HepG2 (cell line): ENCODE data around the gene DGCR2. TPM values are rescaled to one million over a fixed set of nuclear protein-coding genes. Genes with fewer than 3 reads are reported as not detected.

Experiments
- ATAC-seq: fragments of 200-7000 bp; cut with Tn5 transposase; 3 replicates; pipeline ENCODE4 v1.9.1; 2020; ENCODE audit warnings: mild to moderate bottlenecking, moderate library complexity
- BruUV-seq: library from RNA; stranded (reverse); fragments of 400-500 nt; replicated peaks from 2 replicates; lab custom pipeline; 2021; lab: Mats Ljungman, UMichigan
- CTCF ChIA-PET: fragments of 300-600 bp; formaldehyde crosslinking; extraction: SDS; loops from one replicate; lab custom pipeline; 2021; ENCODE audit warnings: low total read pairs, inconsistent platforms, low intra/inter-chr PET ratio; lab: Yijun Ruan, JAX
- POLR2A ChIA-PET: fragments of 350-600 bp; sonication (Branson Sonifier 250); formaldehyde crosslinking; loops from one replicate; lab custom pipeline; 2020; ENCODE audit warnings: antibody characterized with exemption, inconsistent platforms; lab: Yijun Ruan, JAX
- DNase-seq: peaks from one replicate; pipeline ENCODE4 v3.0.0-alpha.2; 2015; ENCODE audit warnings: low spot score
- FAIRE-seq: peaks from 3 replicates; lab custom pipeline; 2011; peaks lifted over from hg19 to GRCh38; lab: Jason Lieb, UNC
- H2AFZ ChIP-seq: one replicate; pipeline ENCODE4 v1.6.1; 2011; ENCODE audit warnings: low read length, inconsistent platforms
- H3K27ac ChIP-seq: fragments of 300-600 bp; 3 replicates; pipeline ENCODE4 v1.8.0; 2011; ENCODE audit warnings: mixed run types, mild to moderate bottlenecking, mixed read lengths, low read length, inconsistent platforms; ENCODE audit not compliant: insufficient read depth; ENCODE audit errors: extremely low read length
- H3K27me3 ChIP-seq, 2 experiments: fragments of 200-600 bp in 1 of 2; 2 replicates in 1 of 2; 3 replicates in 1 of 2; pipeline versions ENCODE4 v1.6.0 to v1.8.0; 2011; ENCODE audit warnings: low read length in 2 of 2, mild to moderate bottlenecking in 2 of 2, moderate library complexity in 2 of 2, inconsistent platforms in 1 of 2; ENCODE audit not compliant: insufficient read depth in 2 of 2, control insufficient read depth in 1 of 2
- H3K36me3 ChIP-seq, 2 experiments: fragments of 200-600 bp in 1 of 2; replicated peaks in 1 of 2; 2 replicates in 1 of 2; 3 replicates in 1 of 2; pipeline versions ENCODE4 v1.5.1 to v1.8.0; 2011; ENCODE audit warnings: low read length in 2 of 2, inconsistent platforms in 1 of 2; ENCODE audit not compliant: insufficient read depth in 2 of 2, control insufficient read depth in 1 of 2
- H3K4me1 ChIP-seq: 2 replicates; pipeline ENCODE4 v1.5.1; 2012; ENCODE audit warnings: low read length, inconsistent platforms; ENCODE audit not compliant: insufficient read depth
- H3K4me2 ChIP-seq: 2 replicates; pipeline ENCODE4 v1.6.0; 2011; ENCODE audit warnings: low read depth, low read length, inconsistent platforms
- H3K4me3 ChIP-seq, 3 experiments: fragments of 200-600 bp in 1 of 3; sonication (generic), shearing (Covaris generic) in 1 of 3; replicated peaks in 1 of 3; 2 replicates each; pipeline ENCODE4 v1.5.1; 2011 to 2016; ENCODE audit warnings: low read length in 3 of 3, inconsistent platforms in 2 of 3, low read depth in 2 of 3, mild to moderate bottlenecking in 2 of 3, control low read depth in 1 of 3, mixed read lengths in 1 of 3; ENCODE audit not compliant: insufficient read depth in 1 of 3
- H3K79me2 ChIP-seq: one replicate; pipeline ENCODE4 v1.6.1; 2011; ENCODE audit warnings: low read length, inconsistent platforms; ENCODE audit not compliant: insufficient read depth
- H3K9ac ChIP-seq: 2 replicates; pipeline ENCODE4 v1.6.0; 2011; ENCODE audit warnings: mild to moderate bottlenecking, low read depth, low read length, inconsistent platforms; ENCODE audit not compliant: insufficient read depth
- H3K9me3 ChIP-seq: 2 replicates; pipeline ENCODE4 v1.5.1; 2012; ENCODE audit warnings: mild to moderate bottlenecking, low read length
- H4K20me1 ChIP-seq: 2 replicates; pipeline ENCODE4 v1.6.0; 2011; ENCODE audit warnings: inconsistent platforms, mild to moderate bottlenecking, low read length, moderate library complexity; ENCODE audit not compliant: insufficient read depth
- MXD4 ChIP-seq: IDR thresholded peaks from 2 replicates; pipeline ENCODE4 v1.6.1; 2016; ENCODE audit warnings: mild to moderate bottlenecking, missing biosample characterization, missing genetic modification reagents
- ZNF354B ChIP-seq: sonication (generic); formaldehyde crosslinking; IDR thresholded peaks from 2 replicates; pipeline ENCODE4 v1.8.0; 2022; ENCODE audit warnings: mild to moderate bottlenecking, missing genetic modification reagents
- ZNF891 ChIP-seq: sonication (generic); formaldehyde crosslinking; IDR thresholded peaks from 2 replicates; pipeline ENCODE4 v1.5.0; 2020; ENCODE audit warnings: mild to moderate bottlenecking, missing genetic modification reagents
- WGBS: methylation state at CpG from one replicate; pipeline ENCODE4 v1.1.6; 2017; ENCODE audit warnings: low lambda C conversion rate; 5-methylcytosine and 5-hydroxymethylcytosine counted together
- in situ Hi-C: cut with HindIII; loops from 2 replicates; pipeline ENCODE4 v1.10.0; 2017; ENCODE audit warnings: low pct_unique_long_range_greater_than_20kb; ENCODE audit not compliant: extremely low pct_ligation_motif_present
- intact Hi-C: fragments of 100-400 bp; cut with micrococcal nuclease; formaldehyde crosslinking; loops from one replicate; pipeline ENCODE4 v1.10.0; 2022; ENCODE audit not compliant: unreplicated experiment
- polyA plus RNA-seq, 8 experiments: library from polyadenylated mRNA; depleted of rRNA in 3 of 8; stranded (reverse) in 7 of 8; unstranded in 1 of 8; fragments of >200 nt; fragmentation: Illumina TruSeq in 4 of 8; extraction: Trizol in 4 of 8; gene quantifications; 2 replicates each; pipeline versions ENCODE4 v1.2.1 to v1.2.3, GENCODE V29; 2011 to 2016; ENCODE audit warnings: low read depth in 4 of 8, missing spikeins in 1 of 8, mixed read lengths in 1 of 8; ENCODE audit not compliant: insufficient read depth in 1 of 8
- total RNA-seq, 5 experiments: library from RNA; depleted of rRNA; stranded (reverse); fragments of >200 nt; fragmentation: Illumina TruSeq; extraction: Trizol; gene quantifications; 2 replicates each; pipeline ENCODE4 v1.2.3, GENCODE V29; 2016; ENCODE audit warnings: low read depth in 1 of 5
- TF ChIP-seq, protein P1 (sequence below): sonication (generic); formaldehyde crosslinking; IDR thresholded peaks from 2 replicates; pipeline ENCODE4 v1.5.1; 2020; ENCODE audit warnings: mild to moderate bottlenecking, missing genetic modification reagents, moderate library complexity
- TF ChIP-seq, protein P2 (sequence below): sonication (generic); formaldehyde crosslinking; IDR thresholded peaks from 2 replicates; pipeline ENCODE4 v1.5.0; 2020; ENCODE audit warnings: missing genetic modification reagents, mild to moderate bottlenecking, borderline replicate concordance

The DGCR2 gene
- total and polyA plus RNA-seq, 2 of the 13 experiments (the other 11 are each of a cell fraction or from before 2014, with no cell fraction given), result 23.1 to 35.3 TPM

DNA sequence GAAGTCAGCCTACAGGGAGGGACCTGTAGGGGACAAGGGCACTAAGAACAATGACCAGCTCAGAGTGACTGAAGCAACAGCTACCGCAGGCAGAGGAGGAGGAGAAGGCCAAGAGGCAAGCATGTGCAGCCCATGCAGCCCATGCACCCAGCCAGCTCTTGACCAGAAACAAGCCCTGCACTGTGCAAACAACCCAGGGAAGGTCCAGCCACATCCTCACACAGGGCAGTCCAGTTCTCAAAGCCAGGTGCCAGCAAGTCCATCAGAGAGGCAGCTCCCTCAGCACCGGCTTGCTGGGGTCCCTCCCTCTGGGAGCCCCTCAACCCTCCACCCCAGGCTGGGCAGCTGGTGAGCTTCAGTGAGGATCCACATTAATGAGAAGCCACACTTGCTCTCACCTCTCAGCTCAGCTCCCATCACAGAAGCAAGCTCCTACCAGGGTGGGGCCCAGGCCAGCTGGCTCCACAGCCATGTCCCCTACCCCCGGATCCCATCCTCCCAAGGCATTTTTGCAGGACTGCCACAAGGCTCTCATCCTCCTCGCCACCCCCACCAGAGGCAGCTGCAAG, 7.1 kb downstream of the DGCR2 start:
- intact Hi-C loops, result no loop called here
- CTCF ChIA-PET, result no interaction called here
- no peaks in the 10 kb centered on the region; a peak in 1 of 5 replicates for H3K27me3 ChIP-seq
- H3K9me3 ChIP-seq, result no peaks in the 10 kb centered on the region
- WGBS, result 100% methylated on average over 3 of the region's 4 CpGs
- POLR2A ChIA-PET, result no interaction called here
- DNase-seq, result no peak
- in situ Hi-C loops, result no loop called here
- H3K27ac ChIP-seq, result no peak overlapping the region
- BruUV-seq, result no TSS peak
- no peak overlapping the region for H3K4me3 ChIP-seq
- H2AFZ ChIP-seq, result no peak overlapping the region
- H3K4me2 ChIP-seq, result no peak overlapping the region
- peaks cover 63% of the 10 kb centered on the region for H4K20me1 ChIP-seq
- TF ChIP-seq, protein P1, sequence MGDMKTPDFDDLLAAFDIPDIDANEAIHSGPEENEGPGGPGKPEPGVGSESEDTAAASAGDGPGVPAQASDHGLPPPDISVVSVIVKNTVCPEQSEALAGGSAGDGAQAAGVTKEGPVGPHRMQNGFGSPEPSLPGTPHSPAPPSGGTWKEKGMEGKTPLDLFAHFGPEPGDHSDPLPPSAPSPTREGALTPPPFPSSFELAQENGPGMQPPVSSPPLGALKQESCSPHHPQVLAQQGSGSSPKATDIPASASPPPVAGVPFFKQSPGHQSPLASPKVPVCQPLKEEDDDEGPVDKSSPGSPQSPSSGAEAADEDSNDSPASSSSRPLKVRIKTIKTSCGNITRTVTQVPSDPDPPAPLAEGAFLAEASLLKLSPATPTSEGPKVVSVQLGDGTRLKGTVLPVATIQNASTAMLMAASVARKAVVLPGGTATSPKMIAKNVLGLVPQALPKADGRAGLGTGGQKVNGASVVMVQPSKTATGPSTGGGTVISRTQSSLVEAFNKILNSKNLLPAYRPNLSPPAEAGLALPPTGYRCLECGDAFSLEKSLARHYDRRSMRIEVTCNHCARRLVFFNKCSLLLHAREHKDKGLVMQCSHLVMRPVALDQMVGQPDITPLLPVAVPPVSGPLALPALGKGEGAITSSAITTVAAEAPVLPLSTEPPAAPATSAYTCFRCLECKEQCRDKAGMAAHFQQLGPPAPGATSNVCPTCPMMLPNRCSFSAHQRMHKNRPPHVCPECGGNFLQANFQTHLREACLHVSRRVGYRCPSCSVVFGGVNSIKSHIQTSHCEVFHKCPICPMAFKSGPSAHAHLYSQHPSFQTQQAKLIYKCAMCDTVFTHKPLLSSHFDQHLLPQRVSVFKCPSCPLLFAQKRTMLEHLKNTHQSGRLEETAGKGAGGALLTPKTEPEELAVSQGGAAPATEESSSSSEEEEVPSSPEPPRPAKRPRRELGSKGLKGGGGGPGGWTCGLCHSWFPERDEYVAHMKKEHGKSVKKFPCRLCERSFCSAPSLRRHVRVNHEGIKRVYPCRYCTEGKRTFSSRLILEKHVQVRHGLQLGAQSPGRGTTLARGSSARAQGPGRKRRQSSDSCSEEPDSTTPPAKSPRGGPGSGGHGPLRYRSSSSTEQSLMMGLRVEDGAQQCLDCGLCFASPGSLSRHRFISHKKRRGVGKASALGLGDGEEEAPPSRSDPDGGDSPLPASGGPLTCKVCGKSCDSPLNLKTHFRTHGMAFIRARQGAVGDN (CRISPR knock-in tag), result peak; percentile 42
- TF ChIP-seq, protein P2, sequence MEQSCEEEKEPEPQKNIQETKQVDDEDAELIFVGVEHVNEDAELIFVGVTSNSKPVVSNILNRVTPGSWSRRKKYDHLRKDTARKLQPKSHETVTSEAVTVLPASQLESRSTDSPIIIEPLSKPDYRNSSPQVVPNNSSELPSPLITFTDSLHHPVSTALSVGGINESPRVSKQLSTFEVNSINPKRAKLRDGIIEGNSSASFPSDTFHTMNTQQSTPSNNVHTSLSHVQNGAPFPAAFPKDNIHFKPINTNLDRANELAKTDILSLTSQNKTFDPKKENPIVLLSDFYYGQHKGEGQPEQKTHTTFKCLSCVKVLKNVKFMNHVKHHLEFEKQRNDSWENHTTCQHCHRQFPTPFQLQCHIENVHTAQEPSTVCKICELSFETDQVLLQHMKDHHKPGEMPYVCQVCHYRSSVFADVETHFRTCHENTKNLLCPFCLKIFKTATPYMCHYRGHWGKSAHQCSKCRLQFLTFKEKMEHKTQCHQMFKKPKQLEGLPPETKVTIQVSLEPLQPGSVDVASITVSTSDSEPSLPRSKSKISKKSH (CRISPR knock-in tag), result 0 out of 2 replicates have a peak, but pooled peaks have one; percentile 18
- TF ChIP-seq ZNF354B (CRISPR knock-in tag) (no peak), ZNF891 (0 out of 2 replicates have a peak, but pooled peaks have one; percentile 37), MXD4 (no peak)
- H3K79me2 ChIP-seq, result peaks cover 81% of the 10 kb centered on the region
- peaks cover 42% of the 10 kb centered on the region for H3K4me1 ChIP-seq
- peaks cover 4 to 24% of the 10 kb centered on the region in 2 experiments; a peak in 4 of 5 replicates for H3K36me3 ChIP-seq
- H3K9ac ChIP-seq, result no peak overlapping the region
- no peak for FAIRE-seq
- peak; percentile 51 for ATAC-seq
